ENCODE data around the gene MED12L.

The MED12L gene

DNA sequence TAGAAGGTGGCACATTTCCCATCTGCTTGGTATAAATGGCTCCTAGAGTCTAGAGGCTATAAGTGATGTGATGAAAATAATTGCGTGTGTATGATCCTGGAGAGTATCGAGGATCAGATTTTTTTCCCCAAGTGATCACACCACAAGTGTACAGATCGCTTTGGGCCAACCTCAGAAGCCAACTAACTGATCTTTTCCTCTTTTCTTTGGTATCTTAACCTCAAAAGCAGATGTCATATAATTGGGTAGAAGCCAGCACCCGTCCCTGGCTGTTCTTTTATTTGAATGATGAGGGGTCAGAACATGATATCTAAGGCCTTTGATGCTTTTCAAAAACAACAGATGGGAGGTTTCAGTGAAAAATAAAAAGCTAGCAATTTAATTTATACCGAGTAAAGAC is 189.6 kb downstream of the MED12L start:
- H3K4me2 ChIP-seq (ENCODE audit: low read depth, low read length, poor library complexity, severe bottlenecking): no peak overlapping the region
- no peaks in the 10 kb centered on the region for H4K20me1 ChIP-seq (ENCODE audit: insufficient read depth, low read length, poor library complexity, severe bottlenecking)
- no peaks in the 10 kb centered on the region for H3F3A ChIP-seq (ENCODE audit: low read depth)
- H3K4me1 ChIP-seq (ENCODE audit: insufficient read depth, low read length, poor library complexity, severe bottlenecking): peaks cover 52% of the 10 kb centered on the region
- H3K4me3 ChIP-seq (ENCODE audit: low read length, poor library complexity, severe bottlenecking): no peak overlapping the region
- H3K9me3 ChIP-seq (ENCODE audit: insufficient read depth, low read depth, low read length): no peaks in the 10 kb centered on the region
- no peaks in the 10 kb centered on the region for H3K9me2 ChIP-seq (replicated peaks; ENCODE audit: low read depth, low read length)
- no peak overlapping the region for H2AFZ ChIP-seq (ENCODE audit: low read length)
- H3K27me3 ChIP-seq (ENCODE audit: insufficient read depth, low read length, poor library complexity, severe bottlenecking): no peaks in the 10 kb centered on the region
- peaks cover 13% of the 10 kb centered on the region; the same call in 1 of the 2 replicates for H3K36me3 ChIP-seq (ENCODE audit: insufficient read depth, low read length)
- H3K79me2 ChIP-seq (ENCODE audit: insufficient read depth, low read length): no peaks in the 10 kb centered on the region
- H3K9ac ChIP-seq (ENCODE audit: low read depth, low read length, poor library complexity, severe bottlenecking): no peak overlapping the region
- TF ChIP-seq EZH2phosphoT487 (IDR thresholded peaks at IDR 0.05; ENCODE audit: borderline replicate concordance): no peak
- TF ChIP-seq, protein P1, sequence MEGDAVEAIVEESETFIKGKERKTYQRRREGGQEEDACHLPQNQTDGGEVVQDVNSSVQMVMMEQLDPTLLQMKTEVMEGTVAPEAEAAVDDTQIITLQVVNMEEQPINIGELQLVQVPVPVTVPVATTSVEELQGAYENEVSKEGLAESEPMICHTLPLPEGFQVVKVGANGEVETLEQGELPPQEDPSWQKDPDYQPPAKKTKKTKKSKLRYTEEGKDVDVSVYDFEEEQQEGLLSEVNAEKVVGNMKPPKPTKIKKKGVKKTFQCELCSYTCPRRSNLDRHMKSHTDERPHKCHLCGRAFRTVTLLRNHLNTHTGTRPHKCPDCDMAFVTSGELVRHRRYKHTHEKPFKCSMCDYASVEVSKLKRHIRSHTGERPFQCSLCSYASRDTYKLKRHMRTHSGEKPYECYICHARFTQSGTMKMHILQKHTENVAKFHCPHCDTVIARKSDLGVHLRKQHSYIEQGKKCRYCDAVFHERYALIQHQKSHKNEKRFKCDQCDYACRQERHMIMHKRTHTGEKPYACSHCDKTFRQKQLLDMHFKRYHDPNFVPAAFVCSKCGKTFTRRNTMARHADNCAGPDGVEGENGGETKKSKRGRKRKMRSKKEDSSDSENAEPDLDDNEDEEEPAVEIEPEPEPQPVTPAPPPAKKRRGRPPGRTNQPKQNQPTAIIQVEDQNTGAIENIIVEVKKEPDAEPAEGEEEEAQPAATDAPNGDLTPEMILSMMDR (conservative IDR thresholded peaks at IDR 0.05; ENCODE audit: low read length): no peak

DNA sequence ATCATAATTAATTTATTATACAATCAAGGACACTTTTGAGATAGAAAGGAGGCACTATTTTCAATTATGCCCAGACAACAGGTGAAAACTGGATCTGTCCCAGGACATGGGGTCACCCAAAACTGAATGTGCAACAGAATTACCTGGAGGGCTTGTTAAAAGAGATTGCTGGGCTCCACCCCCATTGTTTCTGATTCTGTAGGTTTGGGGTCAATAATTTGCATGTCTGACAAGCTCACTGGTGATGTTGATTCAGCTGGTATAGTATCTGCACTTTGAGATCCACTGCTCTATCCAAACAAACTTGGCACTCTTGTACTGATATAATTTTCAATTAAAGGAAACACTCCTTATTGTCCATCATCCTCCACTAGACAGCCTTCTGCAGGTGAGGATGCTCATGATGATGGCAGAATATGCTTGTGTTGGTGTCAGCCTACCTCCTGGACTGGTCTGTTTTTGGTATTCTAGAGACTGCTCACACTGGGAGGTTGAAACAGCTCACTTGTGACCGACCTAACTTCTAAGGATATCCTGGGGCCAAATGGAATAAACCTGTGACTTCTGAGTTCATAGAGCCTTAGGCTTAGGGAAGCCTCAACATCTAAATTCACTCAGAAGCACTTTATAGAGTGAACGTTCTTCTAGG is 190.7 kb downstream of the MED12L start:
- H3K4me2 ChIP-seq (ENCODE audit: low read depth, low read length, poor library complexity, severe bottlenecking): no peak overlapping the region

DNA sequence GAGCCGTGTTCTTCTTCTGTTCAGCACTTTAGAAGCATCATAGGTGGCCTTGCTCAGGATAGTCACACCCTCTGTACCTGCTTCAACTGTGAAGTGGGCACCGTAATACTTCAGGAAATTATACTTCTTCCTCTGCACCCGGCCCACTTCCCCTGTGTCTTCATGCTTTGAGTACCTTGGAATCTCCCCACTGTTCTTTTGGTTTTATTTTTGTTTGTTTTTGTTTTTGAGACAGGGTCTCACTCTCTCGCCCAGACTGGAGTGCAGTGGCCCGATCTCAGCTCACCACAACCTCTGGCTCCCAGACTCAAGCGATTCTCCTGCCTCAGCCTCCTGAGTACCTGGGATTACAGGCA is 191.2 kb downstream of the MED12L start:
- TF ChIP-seq, protein P1 (conservative IDR thresholded peaks at IDR 0.05; ENCODE audit: low read length): no peak
- no peak for TF ChIP-seq EZH2phosphoT487 (IDR thresholded peaks at IDR 0.05; ENCODE audit: borderline replicate concordance)
- H3K27me3 ChIP-seq (ENCODE audit: insufficient read depth, low read length, poor library complexity, severe bottlenecking): no peaks in the 10 kb centered on the region
- H3K4me3 ChIP-seq (ENCODE audit: low read length, poor library complexity, severe bottlenecking): no peak overlapping the region
- no peak overlapping the region for H2AFZ ChIP-seq (ENCODE audit: low read length)
- H4K20me1 ChIP-seq (ENCODE audit: insufficient read depth, low read length, poor library complexity, severe bottlenecking): no peaks in the 10 kb centered on the region
- no peaks in the 10 kb centered on the region for H3F3A ChIP-seq (ENCODE audit: low read depth)
- H3K36me3 ChIP-seq (ENCODE audit: insufficient read depth, low read length): peaks cover 14% of the 10 kb centered on the region; the same call in 1 of the 2 replicates
- H3K79me2 ChIP-seq (ENCODE audit: insufficient read depth, low read length): no peaks in the 10 kb centered on the region
- H3K4me1 ChIP-seq (ENCODE audit: insufficient read depth, low read length, poor library complexity, severe bottlenecking): peaks cover 52% of the 10 kb centered on the region
- no peaks in the 10 kb centered on the region for H3K9me3 ChIP-seq (ENCODE audit: insufficient read depth, low read depth, low read length)
- H3K9ac ChIP-seq (ENCODE audit: low read depth, low read length, poor library complexity, severe bottlenecking): no peak overlapping the region
- H3K4me2 ChIP-seq (ENCODE audit: low read depth, low read length, poor library complexity, severe bottlenecking): no peak overlapping the region
- no peaks in the 10 kb centered on the region for H3K9me2 ChIP-seq (replicated peaks; ENCODE audit: low read depth, low read length)

More for the DNA sequence above, 190.7 kb downstream of the MED12L start:
- Histone ChIP-seq H3K79me2 (ENCODE audit: insufficient read depth, low read length) (no peaks in the 10 kb centered on the region), H2AFZ (ENCODE audit: low read length) (no peak overlapping the region), H3K9me3 (ENCODE audit: insufficient read depth, low read depth, low read length) (no peaks in the 10 kb centered on the region), H3K4me3 (ENCODE audit: low read length, poor library complexity, severe bottlenecking) (no peak overlapping the region), H3K36me3 (ENCODE audit: insufficient read depth, low read length) (peaks cover 14% of the 10 kb centered on the region; the same call in 1 of the 2 replicates), H3K9me2 (replicated peaks; ENCODE audit: low read depth, low read length) (no peaks in the 10 kb centered on the region), H3F3A (ENCODE audit: low read depth) (no peaks in the 10 kb centered on the region), H4K20me1 (ENCODE audit: insufficient read depth, low read length, poor library complexity, severe bottlenecking) (no peaks in the 10 kb centered on the region), H3K4me1 (ENCODE audit: insufficient read depth, low read length, poor library complexity, severe bottlenecking) (peaks cover 52% of the 10 kb centered on the region), H3K9ac (ENCODE audit: low read depth, low read length, poor library complexity, severe bottlenecking) (no peak overlapping the region), H3K27me3 (ENCODE audit: insufficient read depth, low read length, poor library complexity, severe bottlenecking) (no peaks in the 10 kb centered on the region)
- TF ChIP-seq, protein P1 (conservative IDR thresholded peaks at IDR 0.05; ENCODE audit: low read length): no peak
- no peak for TF ChIP-seq EZH2phosphoT487 (IDR thresholded peaks at IDR 0.05; ENCODE audit: borderline replicate concordance)

Measured in Loucy (cell line).